Measurements from ENCODE around the gene APOL4.

- TF ChIP-seq CTCF (conservative IDR thresholded peaks at IDR 0.05) (no peak), ZFX (IDR thresholded peaks at IDR 0.05) (no peak)
These were observed 19.6 kb downstream of the APOL4 start for GRCh38 chr22:36182056-36182455.

All from C4-2B (cell line).